Fibroblast of pulmonary artery (primary cell): ENCODE data around the gene FADS3.
"Not testable (repeated sequence)": the region's sequence is repeated elsewhere in the genome, so short reads cannot be mapped to it uniquely, and the experiment has no call there.

Experiments
- DNase-seq: peaks from one replicate; pipeline ENCODE4 v3.0.0-alpha.2; 2010; ENCODE audit warnings: low read depth
- H3K4me3 ChIP-seq: replicated peaks from 2 replicates; pipeline ENCODE4 v1.5.1; 2011; ENCODE audit warnings: low read depth, mild to moderate bottlenecking, control low read depth, low read length, moderate library complexity
- TF ChIP-seq, protein P1 (sequence below): IDR thresholded peaks from 2 replicates; pipeline ENCODE4 v1.5.1; 2011; ENCODE audit warnings: mild to moderate bottlenecking, control low read depth, low read length, inconsistent platforms; ENCODE audit errors: missing control alignments

Gene FADS3

DNA sequence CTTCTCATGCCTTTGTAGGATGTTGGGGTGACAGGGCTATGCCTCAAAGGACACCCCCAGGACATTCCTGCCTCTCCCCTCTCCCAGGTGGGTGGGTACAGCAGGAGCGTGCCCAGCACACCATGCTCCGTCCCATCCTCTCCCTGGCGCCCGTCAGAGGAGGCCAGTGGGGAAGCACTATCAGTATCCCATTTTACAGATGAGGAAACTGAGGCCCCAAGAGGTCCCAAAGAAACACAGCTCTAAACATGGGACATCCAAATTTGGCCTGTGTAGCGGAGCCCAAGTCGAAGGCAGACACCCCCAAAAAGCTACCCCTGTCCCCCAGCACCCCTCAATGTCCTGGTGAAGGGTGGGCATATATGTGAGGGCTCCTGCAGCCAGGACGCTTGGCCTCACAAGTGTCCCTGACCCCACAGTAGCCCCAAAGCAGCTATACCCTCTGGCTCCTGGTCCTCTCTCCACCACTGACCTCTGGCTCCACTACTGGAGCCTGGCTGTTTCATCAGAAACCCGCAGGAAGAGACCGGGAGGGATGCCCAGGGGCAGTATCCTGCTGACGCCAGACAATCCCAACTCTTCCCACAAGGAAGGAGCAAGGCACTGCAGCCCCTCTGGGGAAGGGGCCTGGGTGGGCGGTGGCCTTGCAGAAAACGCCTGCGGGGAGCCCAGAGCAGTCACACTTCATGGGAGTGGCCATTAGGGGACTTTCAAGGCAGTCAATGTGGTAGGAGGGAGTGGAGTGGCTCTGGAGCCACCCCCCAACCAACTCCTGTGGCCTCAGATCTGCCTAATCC, 5.4 kb downstream of the FADS3 start:
- no peak for DNase-seq
- TF ChIP-seq, protein P1, sequence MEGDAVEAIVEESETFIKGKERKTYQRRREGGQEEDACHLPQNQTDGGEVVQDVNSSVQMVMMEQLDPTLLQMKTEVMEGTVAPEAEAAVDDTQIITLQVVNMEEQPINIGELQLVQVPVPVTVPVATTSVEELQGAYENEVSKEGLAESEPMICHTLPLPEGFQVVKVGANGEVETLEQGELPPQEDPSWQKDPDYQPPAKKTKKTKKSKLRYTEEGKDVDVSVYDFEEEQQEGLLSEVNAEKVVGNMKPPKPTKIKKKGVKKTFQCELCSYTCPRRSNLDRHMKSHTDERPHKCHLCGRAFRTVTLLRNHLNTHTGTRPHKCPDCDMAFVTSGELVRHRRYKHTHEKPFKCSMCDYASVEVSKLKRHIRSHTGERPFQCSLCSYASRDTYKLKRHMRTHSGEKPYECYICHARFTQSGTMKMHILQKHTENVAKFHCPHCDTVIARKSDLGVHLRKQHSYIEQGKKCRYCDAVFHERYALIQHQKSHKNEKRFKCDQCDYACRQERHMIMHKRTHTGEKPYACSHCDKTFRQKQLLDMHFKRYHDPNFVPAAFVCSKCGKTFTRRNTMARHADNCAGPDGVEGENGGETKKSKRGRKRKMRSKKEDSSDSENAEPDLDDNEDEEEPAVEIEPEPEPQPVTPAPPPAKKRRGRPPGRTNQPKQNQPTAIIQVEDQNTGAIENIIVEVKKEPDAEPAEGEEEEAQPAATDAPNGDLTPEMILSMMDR: no peak
- no peak overlapping the region for H3K4me3 ChIP-seq

DNA sequence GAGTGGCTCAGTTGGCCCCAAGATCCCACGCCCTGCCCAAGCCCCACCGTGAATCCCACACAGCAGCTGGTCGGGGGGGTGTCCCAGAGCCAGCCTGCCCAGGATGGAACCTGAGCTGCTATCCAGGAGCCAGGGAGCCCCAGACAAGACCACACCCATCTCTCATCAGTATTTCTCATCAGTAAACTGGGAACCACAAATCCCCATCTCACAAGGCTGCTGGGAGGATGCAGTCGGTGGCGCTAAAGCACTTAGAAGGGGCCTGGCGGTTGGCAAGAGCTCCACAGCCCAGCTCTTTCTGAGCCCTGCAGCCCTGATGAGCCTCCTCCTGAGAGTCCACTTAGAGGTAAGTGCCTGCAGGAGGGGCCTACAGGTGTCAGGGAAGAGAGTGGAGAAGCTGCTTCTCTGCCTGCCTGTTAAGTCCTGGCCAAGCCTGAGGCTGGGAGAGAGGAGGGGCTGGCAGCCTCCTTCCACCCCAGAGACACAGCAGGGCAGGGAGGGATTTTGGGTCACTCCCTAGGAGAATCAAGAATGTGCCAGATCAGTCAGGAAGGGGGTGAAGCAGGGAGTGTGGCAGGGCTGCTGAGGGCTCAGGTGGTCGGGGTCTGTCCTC, 6.1 kb downstream of the FADS3 start:
- no peak for DNase-seq
- TF ChIP-seq, protein P1: no peak
- no peak overlapping the region for H3K4me3 ChIP-seq

DNA sequence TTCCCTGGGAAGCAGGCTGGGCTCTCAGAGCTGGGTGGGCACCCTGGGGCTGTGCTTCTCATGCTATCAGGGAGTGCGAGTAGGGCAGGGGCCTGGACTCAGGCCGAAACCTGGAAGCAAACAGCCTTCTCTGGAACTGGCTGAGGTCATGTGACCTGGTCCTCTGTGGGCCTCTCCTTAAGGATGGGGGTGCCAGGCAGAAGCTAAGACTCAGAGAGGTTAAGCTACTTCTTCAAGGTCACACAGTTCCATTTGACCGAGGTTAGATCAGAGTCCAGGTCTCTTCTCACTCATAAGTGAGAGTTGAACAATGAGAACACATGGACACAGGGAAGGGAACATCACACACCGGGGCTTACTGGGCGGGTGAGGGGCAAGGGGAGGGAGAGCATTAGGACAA, 7.4 kb downstream of the FADS3 start:
- TF ChIP-seq, protein P1: no peak

DNA sequence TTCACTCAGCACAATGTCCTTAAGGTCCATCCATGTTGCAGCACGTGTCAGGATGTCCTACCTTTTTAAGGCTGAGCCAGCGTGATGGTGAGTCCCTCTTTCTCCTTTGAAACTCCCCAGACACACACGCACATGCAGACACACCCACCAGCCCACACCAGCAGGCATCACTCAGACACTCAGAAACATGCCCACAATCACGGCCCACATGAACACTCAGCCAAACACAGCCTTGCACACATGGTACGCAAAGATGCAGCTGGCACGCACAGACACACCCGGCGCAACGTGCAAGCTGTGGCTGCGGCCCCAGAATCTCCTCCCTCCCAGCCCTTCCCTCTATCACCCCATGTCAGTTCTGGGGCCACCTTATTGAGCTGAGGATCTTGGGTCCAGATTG, 8.0 kb downstream of the FADS3 start:
- no peak overlapping the region for H3K4me3 ChIP-seq
- DNase-seq: no peak
- TF ChIP-seq, protein P1: no peak

More for the DNA sequence above, 7.4 kb downstream of the FADS3 start:
- no peak for DNase-seq
- no peak overlapping the region for H3K4me3 ChIP-seq

DNA sequence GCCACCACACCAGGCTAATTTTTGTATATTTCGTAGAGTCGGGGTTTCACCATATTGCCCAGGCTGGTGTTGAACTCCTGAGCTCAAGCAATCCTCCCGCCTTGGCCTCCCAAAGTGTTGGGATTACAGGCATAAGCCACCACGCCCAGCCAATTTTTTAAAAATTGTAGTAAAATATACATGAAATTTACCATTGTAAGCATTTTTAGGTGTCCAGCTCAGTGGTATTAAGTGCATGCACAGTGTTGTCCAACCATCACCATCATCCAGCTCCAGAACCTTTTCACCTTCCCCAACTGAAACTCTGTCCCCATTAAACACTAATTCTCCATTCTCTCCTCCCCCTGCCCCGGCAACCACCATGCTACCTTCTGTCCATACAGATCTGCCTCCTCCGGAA, 8.5 kb downstream of the FADS3 start:
- no peak overlapping the region for H3K4me3 ChIP-seq
- TF ChIP-seq, protein P1: no peak
- no peak for DNase-seq

DNA sequence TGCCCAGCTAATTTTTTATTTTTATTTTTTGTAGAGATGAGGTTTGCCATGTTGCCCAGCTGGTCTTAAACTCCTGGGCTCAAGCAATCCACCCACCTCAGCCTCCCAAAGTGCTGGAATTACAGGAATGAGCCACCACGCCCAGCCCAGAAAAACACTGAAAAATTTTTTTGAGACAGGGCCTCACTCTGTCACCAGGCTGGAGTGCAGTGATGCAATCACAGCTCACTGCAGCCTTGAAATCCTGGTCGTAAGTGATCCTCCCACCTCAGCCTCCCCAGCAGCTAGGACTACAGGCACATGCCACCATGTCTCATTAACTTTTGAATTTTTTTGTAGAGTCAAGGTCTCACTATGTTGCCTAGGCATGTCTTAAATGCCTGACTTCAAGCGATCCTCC, 9.1 kb downstream of the FADS3 start:
- peak; percentile 39 for DNase-seq
- H3K4me3 ChIP-seq: not testable (repeated sequence)

DNA sequence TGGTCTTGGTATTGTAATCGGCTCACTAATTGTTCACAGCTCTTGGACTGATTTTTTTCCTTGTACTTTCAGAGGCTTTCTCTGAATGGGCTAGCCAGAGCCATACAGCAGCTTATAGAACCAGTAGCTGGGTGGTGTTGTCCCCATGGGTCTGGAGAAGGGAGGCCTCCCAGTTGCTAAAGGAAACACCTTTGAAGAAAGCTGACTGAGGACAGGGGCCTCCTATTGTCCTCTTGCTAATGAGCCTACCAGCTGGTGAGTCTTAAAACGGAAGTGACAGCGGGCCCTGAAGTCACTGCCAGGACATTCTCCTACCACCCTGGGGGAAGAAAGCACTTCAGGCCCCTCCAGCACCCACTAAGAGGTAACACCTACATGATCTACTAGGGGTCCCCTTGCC, 9.9 kb downstream of the FADS3 start:
- no peak overlapping the region for H3K4me3 ChIP-seq
- DNase-seq: no peak
- TF ChIP-seq, protein P1: no peak
